Measurements from ENCODE around the gene MAGI1. TPM values are rescaled to one million over a fixed set of nuclear protein-coding genes. Genes with fewer than 3 reads are reported as not detected.

The MAGI1 gene
- total RNA-seq, 2 experiments from 2014 or later = 0.47 to 0.51 TPM

DNA sequence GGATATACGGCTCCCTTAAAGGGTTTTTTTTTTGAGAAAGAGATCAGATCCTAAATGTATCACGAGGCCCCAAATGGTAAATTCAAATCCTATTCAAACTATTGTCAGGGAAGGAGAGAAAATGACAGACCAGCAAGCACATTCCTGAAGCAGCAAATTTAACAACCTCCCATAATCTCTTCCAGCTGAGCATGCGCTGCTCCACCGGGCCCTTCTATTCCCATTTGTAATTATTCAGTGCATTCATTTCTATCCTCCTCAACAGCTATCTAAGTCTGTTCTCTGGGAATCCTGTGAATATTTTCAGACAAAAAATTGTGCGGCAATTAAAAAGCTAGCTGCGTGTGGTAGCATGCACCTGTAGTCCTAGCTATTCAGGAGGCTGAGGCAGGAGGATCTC, 43.2 kb downstream of the MAGI1 start:
- ATAC-seq = no peak
- ChIA-PET POLR2A (no interaction called here), CTCF (no interaction called here)
- Mint-ChIP-seq H3K27me3 (no peaks in the 10 kb centered on the region), H3K27ac (no peak overlapping the region), H3K4me3 (no peak overlapping the region), H3K9me3 (no peaks in the 10 kb centered on the region), H3K4me1 (ENCODE audit: low read depth) (no peaks in the 10 kb centered on the region), H3K36me3 (ENCODE audit: low read depth) (no peaks in the 10 kb centered on the region)
- TF ChIP-seq, protein P1, sequence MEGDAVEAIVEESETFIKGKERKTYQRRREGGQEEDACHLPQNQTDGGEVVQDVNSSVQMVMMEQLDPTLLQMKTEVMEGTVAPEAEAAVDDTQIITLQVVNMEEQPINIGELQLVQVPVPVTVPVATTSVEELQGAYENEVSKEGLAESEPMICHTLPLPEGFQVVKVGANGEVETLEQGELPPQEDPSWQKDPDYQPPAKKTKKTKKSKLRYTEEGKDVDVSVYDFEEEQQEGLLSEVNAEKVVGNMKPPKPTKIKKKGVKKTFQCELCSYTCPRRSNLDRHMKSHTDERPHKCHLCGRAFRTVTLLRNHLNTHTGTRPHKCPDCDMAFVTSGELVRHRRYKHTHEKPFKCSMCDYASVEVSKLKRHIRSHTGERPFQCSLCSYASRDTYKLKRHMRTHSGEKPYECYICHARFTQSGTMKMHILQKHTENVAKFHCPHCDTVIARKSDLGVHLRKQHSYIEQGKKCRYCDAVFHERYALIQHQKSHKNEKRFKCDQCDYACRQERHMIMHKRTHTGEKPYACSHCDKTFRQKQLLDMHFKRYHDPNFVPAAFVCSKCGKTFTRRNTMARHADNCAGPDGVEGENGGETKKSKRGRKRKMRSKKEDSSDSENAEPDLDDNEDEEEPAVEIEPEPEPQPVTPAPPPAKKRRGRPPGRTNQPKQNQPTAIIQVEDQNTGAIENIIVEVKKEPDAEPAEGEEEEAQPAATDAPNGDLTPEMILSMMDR (IDR thresholded peaks at IDR 0.05) = no peak
- no peak for DNase-seq
- intact Hi-C loops (cut with micrococcal nuclease) = no loop called here

DNA sequence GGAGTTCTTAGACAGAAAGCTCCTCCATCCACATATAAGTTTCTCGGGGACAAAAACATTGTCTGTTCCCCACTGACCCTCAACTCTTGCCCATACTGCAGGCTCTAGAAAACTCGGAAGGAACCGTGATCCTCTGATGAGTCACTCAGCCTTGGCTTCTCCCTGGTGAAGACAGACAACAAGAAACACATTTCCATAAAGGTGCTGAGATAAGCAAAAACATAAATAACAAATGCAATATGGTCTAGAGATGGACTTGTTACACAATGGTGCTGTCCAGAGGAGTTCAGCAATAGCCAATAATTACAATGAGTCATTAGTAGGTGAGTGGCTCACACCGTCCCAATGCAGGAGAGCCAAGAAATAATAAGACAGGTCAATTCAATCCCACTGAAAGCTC, 43.7 kb downstream of the MAGI1 start:
- DNase-seq (no peak), ATAC-seq (no peak)
- intact Hi-C loops (cut with micrococcal nuclease) = no loop called here
- TF ChIP-seq, protein P1 (IDR thresholded peaks at IDR 0.05) = no peak
- no peaks in the 10 kb centered on the region for H3K27me3 Mint-ChIP-seq
- POLR2A ChIA-PET = no interaction called here
- no peaks in the 10 kb centered on the region for H3K9me3 Mint-ChIP-seq
- no peaks in the 10 kb centered on the region for H3K4me1 Mint-ChIP-seq (ENCODE audit: low read depth)
- H3K36me3 Mint-ChIP-seq (ENCODE audit: low read depth) = no peaks in the 10 kb centered on the region
- no peak overlapping the region for H3K4me3 Mint-ChIP-seq
- no peak overlapping the region for H3K27ac Mint-ChIP-seq
- CTCF ChIA-PET = no interaction called here

DNA sequence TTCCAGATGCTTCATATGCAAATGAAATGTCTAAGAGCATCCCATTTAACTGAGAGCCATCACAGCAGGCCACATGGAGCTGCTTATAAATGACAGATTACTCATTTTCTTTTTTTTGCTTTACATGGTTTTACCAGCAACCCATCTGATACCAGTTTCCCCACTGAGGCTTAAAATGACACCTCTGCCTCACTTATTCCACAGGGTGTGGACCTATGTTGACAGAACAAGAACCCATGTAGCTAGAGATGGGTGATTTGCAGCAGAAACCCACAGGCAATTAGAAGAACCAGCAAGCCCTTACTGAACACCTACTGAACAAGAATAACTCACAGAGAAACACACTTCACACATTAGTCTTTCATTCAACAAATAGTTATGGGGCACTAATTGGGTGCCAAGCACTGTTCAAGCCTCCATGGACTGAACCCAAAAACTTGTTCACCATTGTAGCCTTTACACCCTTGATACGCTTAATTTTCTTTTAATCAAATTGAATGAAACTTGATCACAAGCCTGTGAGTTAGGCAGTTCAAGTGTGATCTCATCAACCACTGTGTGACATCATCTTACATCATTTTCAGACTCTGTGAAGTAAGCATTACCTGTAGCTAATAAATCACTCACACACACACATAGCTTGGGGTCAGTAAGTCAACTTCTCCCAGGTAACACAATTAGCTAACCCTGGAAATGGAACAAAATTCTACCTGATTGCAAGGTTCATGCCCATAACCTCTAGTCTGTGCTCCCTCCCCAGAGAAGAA, 45.4 kb downstream of the MAGI1 start:
- Mint-ChIP-seq H3K4me1 (ENCODE audit: low read depth) (no peaks in the 10 kb centered on the region), H3K4me3 (no peak overlapping the region), H3K27me3 (no peaks in the 10 kb centered on the region), H3K27ac (no peak overlapping the region), H3K9me3 (no peaks in the 10 kb centered on the region), H3K36me3 (ENCODE audit: low read depth) (no peaks in the 10 kb centered on the region)
- TF ChIP-seq, protein P1 (IDR thresholded peaks at IDR 0.05) = no peak
- POLR2A ChIA-PET = interaction anchor here (0.6 kb wide), 1 partner anchor 169 kb away, joined by 3 read pairs; no protein-coding TSS in a partner anchor
- ATAC-seq (no peak), DNase-seq (no peak)
- intact Hi-C loops (cut with micrococcal nuclease) = no loop called here
- CTCF ChIA-PET = no interaction called here

DNA sequence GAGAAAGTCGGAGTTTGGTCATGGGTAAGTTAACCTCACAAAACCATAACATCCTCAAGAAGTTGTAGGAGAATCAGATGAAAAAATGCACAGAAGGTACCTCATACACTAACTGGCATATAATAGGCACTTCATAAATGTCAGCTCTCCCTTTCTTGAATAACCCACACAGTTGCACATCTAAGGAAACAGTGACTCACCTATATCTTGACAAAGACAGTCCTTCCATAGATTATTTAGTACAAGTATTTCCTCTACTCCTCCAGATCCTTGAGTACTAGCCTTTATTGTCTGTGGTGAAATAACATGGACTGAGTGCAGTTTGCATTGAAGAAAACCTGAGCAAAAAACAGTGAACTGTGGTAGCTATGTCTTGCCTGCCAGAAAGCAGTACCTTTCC, 46.6 kb downstream of the MAGI1 start:
- ChIA-PET CTCF (no interaction called here), POLR2A (no interaction called here)
- TF ChIP-seq, protein P1 (IDR thresholded peaks at IDR 0.05) = no peak
- no peak overlapping the region for H3K27ac Mint-ChIP-seq
- DNase-seq (no peak), ATAC-seq (no peak)
- H3K4me3 Mint-ChIP-seq = no peak overlapping the region
- H3K36me3 Mint-ChIP-seq (ENCODE audit: low read depth) = no peaks in the 10 kb centered on the region
- H3K4me1 Mint-ChIP-seq (ENCODE audit: low read depth) = no peaks in the 10 kb centered on the region
- no peaks in the 10 kb centered on the region for H3K9me3 Mint-ChIP-seq
- intact Hi-C loops (cut with micrococcal nuclease) = no loop called here
- H3K27me3 Mint-ChIP-seq = no peaks in the 10 kb centered on the region

DNA sequence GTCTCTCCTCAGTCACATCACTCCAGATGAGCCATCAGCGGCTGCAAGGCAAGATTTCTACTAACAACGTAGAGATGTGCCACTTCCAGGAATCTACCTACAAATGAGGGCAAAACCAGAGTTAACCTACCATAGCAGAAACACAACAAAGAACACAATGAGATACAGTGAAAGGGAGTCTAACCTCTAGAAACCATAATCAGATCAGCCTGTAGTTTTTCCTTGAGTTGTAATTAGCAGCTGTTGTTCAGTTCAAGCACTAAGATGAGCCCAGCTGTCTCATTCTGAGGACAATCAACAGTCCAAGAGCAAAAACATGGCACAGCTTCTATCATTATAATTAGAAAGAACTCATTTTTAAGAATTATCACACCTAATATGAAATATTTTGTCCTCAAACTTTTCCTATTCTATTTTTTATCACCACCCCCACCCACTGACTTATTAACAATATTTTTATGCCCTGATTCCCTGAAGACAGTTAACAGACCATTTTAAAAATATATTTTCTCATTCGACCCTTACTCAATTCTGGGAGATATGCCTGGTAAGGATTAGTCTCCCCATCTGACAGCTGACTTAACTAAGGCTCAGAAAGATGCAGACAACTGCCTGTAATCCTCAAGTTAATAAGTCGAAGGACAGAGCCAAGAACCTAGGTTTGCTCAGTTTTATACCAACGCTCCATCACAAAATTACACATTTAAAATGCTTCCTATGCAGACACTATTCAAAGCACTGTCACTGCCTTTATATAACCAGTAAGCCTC, 50.1 kb downstream of the MAGI1 start:
- no peak overlapping the region for H3K4me3 Mint-ChIP-seq
- CTCF ChIA-PET = no interaction called here
- no peak overlapping the region for H3K27ac Mint-ChIP-seq

More for the DNA sequence above, 50.1 kb downstream of the MAGI1 start:
- intact Hi-C loops (cut with micrococcal nuclease) = no loop called here
- POLR2A ChIA-PET = interaction anchor here (0.9 kb wide), 1 partner anchor 9 kb away, joined by 3 read pairs; no protein-coding TSS in a partner anchor
- Mint-ChIP-seq H3K9me3 (no peaks in the 10 kb centered on the region), H3K27me3 (peaks cover 2% of the 10 kb centered on the region), H3K36me3 (ENCODE audit: low read depth) (no peaks in the 10 kb centered on the region), H3K4me1 (ENCODE audit: low read depth) (no peaks in the 10 kb centered on the region)
- no peak for DNase-seq
- TF ChIP-seq, protein P1 (IDR thresholded peaks at IDR 0.05) = no peak
- no peak for ATAC-seq
